ENCODE results near the gene ALDH1L1. TPM values are rescaled to one million over a fixed set of nuclear protein-coding genes. Genes with fewer than 3 reads are reported as not detected.

Gene ALDH1L1
- total RNA-seq, result under 1 TPM; 0.24 to 0.26 TPM

DNA sequence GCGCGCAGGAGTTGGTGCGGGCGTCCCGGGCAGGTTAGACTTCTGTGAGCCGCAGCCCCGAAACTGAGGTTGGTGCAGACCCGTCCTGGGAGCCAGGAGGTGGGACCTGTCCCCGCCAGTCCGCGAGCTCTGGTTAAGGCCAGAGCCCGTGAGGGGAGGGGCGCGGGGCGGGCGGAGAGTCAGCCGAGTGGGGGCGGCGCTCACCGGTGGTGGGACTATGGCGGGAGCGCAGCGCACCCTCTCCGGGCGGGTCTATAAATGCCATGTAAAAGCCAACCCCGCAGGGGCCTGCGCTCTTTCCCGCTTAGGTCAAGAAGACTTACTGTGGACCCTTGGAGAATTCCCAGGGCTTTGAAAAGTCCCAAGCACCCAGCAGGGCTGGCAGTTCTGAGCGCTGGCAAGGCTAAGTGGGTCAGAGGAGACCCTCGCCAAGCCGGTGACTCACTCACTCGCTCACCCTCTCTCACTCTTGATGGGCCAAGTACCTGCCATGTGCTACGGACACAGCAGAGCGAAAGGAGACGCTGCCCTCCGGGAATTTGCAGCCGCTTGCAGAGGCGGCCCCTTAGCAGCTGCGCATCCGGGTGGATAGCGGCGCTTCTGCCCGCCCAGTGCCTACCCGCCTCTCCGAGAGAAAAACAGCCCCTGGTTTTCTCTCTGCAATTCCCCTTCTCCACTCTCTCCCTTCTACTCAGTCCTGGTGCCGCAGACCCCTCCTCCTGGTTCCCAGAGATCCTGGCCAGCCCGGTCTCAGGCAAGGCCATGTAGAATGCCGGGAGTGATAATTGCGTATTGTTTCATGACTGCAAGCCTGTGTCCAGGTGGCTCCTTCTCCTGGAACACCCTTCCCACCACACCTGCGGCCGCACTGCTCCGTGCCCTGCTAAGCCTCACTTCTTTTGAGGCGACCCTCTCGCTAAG, at the start of gene ALDH1L1:
ALDH1L1 (minus strand) TSS at position 110 of the 921 bp plus-strand sequence. CDS start 19,607 bp downstream, outside the sequence.
- Mint-ChIP-seq H3K27me3 (peaks cover 30% of the 10 kb centered on the region), H3K27ac (no peak within 1 kb of the TSS), H3K36me3 (ENCODE audit: low read depth) (no peaks in the 10 kb centered on the region), H3K9me3 (no peaks in the 10 kb centered on the region), H3K4me3 (no peak within 1 kb of the TSS), H3K4me1 (no peaks in the 10 kb centered on the region)
- ATAC-seq (replicated peaks), result no peak

DNA sequence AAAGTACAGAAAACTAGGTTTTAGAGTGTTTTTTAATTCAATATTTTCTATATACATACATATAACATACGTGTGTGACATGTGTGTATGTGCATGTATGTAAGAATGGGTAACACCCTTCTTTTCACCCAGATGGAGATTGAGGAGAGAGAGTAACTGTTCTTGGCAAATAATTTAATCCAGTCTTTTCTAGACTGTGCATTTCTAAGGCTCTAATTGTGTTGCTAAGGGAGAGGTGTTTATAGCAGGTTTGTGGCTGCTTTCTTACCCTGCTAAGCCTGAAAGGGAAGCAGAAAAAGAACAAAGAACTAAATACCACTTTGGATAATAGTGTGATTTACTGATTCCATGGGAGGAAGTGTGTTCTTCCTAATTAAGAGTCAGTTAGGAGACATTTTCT, 46.0 kb upstream of the ALDH1L1 start:
- H3K27ac Mint-ChIP-seq, result no peak overlapping the region
- peaks cover 22% of the 10 kb centered on the region for H3K27me3 Mint-ChIP-seq
- H3K4me3 Mint-ChIP-seq, result no peak overlapping the region
- no peaks in the 10 kb centered on the region for H3K36me3 Mint-ChIP-seq (ENCODE audit: low read depth)
- ATAC-seq (replicated peaks), result no peak
- H3K4me1 Mint-ChIP-seq, result no peaks in the 10 kb centered on the region
- no peaks in the 10 kb centered on the region for H3K9me3 Mint-ChIP-seq

GRCh38 chr3:126216416-126216815, 36.0 kb upstream of the ALDH1L1 start:
- Mint-ChIP-seq H3K27ac (no peak overlapping the region), H3K27me3 (peaks cover 53% of the 10 kb centered on the region), H3K4me1 (no peaks in the 10 kb centered on the region), H3K36me3 (ENCODE audit: low read depth) (no peaks in the 10 kb centered on the region), H3K9me3 (peaks cover 3% of the 10 kb centered on the region), H3K4me3 (no peak overlapping the region)
- ATAC-seq (replicated peaks), result no peak

DNA sequence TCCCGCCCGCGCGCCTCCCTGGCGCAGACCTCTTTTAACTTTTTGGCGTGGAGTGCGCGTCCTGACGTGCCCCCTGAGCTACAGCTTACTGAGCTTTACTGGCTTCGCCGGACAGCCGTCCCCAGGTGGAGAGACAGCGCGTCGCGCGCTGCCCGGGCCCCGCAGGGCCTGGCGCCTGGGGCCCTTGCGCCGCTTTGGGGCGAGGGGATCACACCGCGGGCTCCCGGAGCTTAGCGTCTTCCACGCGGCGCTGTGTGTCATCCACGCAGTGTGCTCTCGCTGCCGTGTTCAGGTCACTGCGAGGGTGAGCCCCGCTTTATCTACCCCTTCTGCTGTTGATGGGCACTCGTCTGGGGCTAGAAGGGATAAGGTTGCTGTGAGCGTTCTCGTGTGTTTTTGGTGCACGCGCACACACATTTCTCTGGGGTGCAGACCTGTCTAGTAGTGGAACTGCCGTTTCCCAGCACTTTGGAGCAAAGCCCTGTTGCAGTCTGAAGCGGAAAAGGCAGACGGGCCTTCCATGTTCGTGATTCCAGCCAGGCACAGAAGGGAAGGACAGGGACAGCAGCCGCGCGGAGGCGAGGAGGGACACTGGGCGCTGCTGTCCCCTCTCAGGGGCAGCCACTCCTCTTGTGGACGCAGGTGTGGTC, 33.1 kb upstream of the ALDH1L1 start:
- no peak overlapping the region for H3K4me3 Mint-ChIP-seq
- no peaks in the 10 kb centered on the region for H3K9me3 Mint-ChIP-seq
- H3K27ac Mint-ChIP-seq, result no peak overlapping the region
- no peaks in the 10 kb centered on the region for H3K36me3 Mint-ChIP-seq (ENCODE audit: low read depth)
- peaks cover 60% of the 10 kb centered on the region for H3K27me3 Mint-ChIP-seq
- no peaks in the 10 kb centered on the region for H3K4me1 Mint-ChIP-seq
- ATAC-seq (replicated peaks), result no peak

DNA sequence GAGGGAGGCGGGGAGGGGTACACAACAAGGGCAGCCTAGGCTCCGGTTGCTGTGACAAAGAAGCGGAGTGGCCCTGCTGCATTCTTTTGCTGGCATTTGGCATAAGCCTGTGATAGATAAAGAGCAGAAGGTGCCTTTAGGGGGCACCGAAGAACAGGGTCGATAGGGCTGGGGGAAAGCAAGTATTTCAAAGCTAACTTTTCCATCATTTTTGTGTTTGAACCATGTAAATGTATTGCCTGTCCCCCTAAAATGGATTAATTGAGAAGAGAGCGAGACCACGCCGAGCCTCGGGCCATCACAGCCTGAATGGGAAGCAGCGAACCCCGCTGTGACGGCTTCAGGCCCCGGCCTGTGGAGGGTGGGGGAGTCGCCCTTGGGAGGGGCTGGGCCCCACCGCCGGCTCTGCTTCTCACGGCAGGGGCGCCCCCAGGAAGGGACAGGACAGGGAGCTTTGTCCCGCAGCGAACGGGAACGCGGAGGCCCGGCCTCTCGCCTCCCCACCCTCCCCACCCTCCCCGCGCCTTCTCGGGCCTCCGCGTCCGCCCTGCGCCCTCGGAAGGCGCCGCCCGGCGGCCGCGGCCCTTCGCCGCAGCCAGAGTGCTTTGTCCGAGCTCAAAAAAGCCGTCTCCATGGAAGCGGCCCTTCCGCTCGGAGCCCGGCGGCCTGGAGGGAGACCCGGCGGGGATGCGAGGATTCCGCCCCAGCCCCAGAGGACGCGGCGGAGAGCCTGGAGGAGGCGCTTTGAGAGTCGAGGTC, 32.4 kb upstream of the ALDH1L1 start:
- H3K4me1 Mint-ChIP-seq, result no peaks in the 10 kb centered on the region
- H3K36me3 Mint-ChIP-seq (ENCODE audit: low read depth), result no peaks in the 10 kb centered on the region
- no peaks in the 10 kb centered on the region for H3K9me3 Mint-ChIP-seq
- H3K27me3 Mint-ChIP-seq, result peaks cover 63% of the 10 kb centered on the region
- no peak overlapping the region for H3K27ac Mint-ChIP-seq
- ATAC-seq (replicated peaks), result no peak
- peak overlapping the region; percentile 53 for H3K4me3 Mint-ChIP-seq

- ATAC-seq (replicated peaks), result no peak
- Mint-ChIP-seq H3K27ac (no peak overlapping the region), H3K36me3 (ENCODE audit: low read depth) (no peaks in the 10 kb centered on the region), H3K9me3 (no peaks in the 10 kb centered on the region), H3K4me1 (no peaks in the 10 kb centered on the region), H3K4me3 (peak overlapping the region; percentile 53), H3K27me3 (peaks cover 59% of the 10 kb centered on the region)
Measured at GRCh38 chr3:126212250-126212619, 31.8 kb upstream of the ALDH1L1 start.

- no peak for ATAC-seq (replicated peaks)
- Mint-ChIP-seq H3K4me3 (no peak overlapping the region), H3K4me1 (no peaks in the 10 kb centered on the region), H3K36me3 (ENCODE audit: low read depth) (no peaks in the 10 kb centered on the region), H3K27me3 (peaks cover 52% of the 10 kb centered on the region), H3K9me3 (no peaks in the 10 kb centered on the region), H3K27ac (no peak overlapping the region)
Measured at GRCh38 chr3:126211569-126211968, 31.2 kb upstream of the ALDH1L1 start.

DNA sequence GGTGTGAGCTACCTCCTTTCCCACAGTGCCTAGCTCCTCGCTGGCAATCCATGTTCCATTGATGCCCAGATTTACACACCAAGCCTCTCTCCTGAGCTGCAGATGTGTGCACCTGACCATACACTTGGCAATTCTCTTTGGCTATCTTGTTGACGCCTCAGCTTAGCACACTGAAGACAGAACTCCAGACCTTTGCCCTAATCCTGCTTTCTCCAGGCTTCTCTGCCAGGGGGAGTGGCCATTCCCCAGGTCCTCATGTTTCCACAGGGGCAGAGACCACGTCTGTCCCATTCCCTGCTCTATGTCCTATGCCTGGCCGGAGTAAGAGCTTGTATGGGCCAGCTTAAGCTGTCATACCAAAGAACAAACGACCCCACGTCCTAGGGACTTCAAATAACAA, 30.2 kb upstream of the ALDH1L1 start:
- no peaks in the 10 kb centered on the region for H3K9me3 Mint-ChIP-seq
- ATAC-seq (replicated peaks), result no peak
- H3K27ac Mint-ChIP-seq, result no peak overlapping the region
- H3K4me1 Mint-ChIP-seq, result no peaks in the 10 kb centered on the region
- H3K27me3 Mint-ChIP-seq, result peaks cover 45% of the 10 kb centered on the region
- H3K36me3 Mint-ChIP-seq (ENCODE audit: low read depth), result no peaks in the 10 kb centered on the region
- H3K4me3 Mint-ChIP-seq, result no peak overlapping the region

GRCh38 chr3:126209741-126210140, 29.4 kb upstream of the ALDH1L1 start:
- Mint-ChIP-seq H3K27ac (no peak overlapping the region), H3K27me3 (peaks cover 44% of the 10 kb centered on the region), H3K4me1 (no peaks in the 10 kb centered on the region), H3K36me3 (ENCODE audit: low read depth) (no peaks in the 10 kb centered on the region), H3K4me3 (no peak overlapping the region), H3K9me3 (no peaks in the 10 kb centered on the region)
- ATAC-seq (replicated peaks), result no peak

- no peaks in the 10 kb centered on the region for H3K4me1 Mint-ChIP-seq
- H3K9me3 Mint-ChIP-seq, result no peaks in the 10 kb centered on the region
- no peak for ATAC-seq (replicated peaks)
- no peaks in the 10 kb centered on the region for H3K36me3 Mint-ChIP-seq (ENCODE audit: low read depth)
- peaks cover 42% of the 10 kb centered on the region for H3K27me3 Mint-ChIP-seq
- H3K4me3 Mint-ChIP-seq, result no peak overlapping the region
- H3K27ac Mint-ChIP-seq, result no peak overlapping the region
Measured at GRCh38 chr3:126208606-126209256, 28.3 kb upstream of the ALDH1L1 start.

DNA sequence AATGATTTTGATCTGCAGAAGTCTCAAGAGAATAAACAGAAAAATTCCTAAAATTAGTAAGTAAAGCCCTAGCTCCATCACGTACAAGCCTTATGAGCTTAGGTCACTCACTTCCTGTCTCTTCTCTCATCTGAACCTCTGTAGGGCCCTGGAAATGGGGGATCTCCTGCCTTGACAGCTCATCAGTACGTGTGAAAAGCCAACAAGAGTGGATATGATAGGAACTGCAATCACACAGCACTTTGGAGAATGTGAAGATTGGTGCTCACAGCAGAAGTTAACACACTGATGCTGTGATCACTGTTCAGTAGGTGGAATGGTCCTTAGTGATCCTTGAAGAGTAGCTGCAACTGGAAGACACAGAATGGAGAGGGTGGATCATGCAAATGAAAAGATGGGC, 27.8 kb upstream of the ALDH1L1 start:
- no peak for ATAC-seq (replicated peaks)
- H3K4me3 Mint-ChIP-seq, result no peak overlapping the region
- no peaks in the 10 kb centered on the region for H3K9me3 Mint-ChIP-seq
- H3K27ac Mint-ChIP-seq, result no peak overlapping the region
- H3K4me1 Mint-ChIP-seq, result no peaks in the 10 kb centered on the region
- H3K36me3 Mint-ChIP-seq (ENCODE audit: low read depth), result no peaks in the 10 kb centered on the region
- H3K27me3 Mint-ChIP-seq, result peaks cover 39% of the 10 kb centered on the region

DNA sequence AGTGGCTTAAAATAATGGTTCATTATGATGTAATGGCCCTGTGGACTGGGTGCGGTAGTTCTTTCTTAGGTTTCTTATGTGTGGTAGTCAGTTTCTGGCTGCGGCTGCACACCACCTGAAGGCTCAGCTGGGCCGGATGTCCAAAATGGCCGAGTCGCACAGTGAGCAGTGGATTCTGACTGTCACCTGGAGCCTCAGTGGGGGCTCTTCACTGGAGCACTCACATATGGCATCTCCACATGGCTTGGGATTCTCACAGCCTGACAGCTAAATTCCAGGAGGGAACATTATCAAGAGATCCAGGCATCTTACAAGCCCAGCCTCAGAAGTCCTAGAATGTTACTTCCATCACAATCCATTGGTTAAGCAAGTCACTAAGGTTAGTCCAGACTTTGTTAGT, 26.8 kb upstream of the ALDH1L1 start:
- no peaks in the 10 kb centered on the region for H3K4me1 Mint-ChIP-seq
- no peak overlapping the region for H3K27ac Mint-ChIP-seq
- no peak overlapping the region for H3K4me3 Mint-ChIP-seq
- H3K27me3 Mint-ChIP-seq, result peaks cover 38% of the 10 kb centered on the region
- H3K9me3 Mint-ChIP-seq, result no peaks in the 10 kb centered on the region
- H3K36me3 Mint-ChIP-seq (ENCODE audit: low read depth), result no peaks in the 10 kb centered on the region
- ATAC-seq (replicated peaks), result no peak

- Mint-ChIP-seq H3K4me1 (no peaks in the 10 kb centered on the region), H3K27me3 (peaks cover 29% of the 10 kb centered on the region)
- ATAC-seq (replicated peaks), result no peak
Measured at GRCh38 chr3:126205717-126206655, 25.6 kb upstream of the ALDH1L1 start.

More at GRCh38 chr3:126205717-126206655, 25.6 kb upstream of the ALDH1L1 start:
- no peak overlapping the region for H3K27ac Mint-ChIP-seq
- H3K36me3 Mint-ChIP-seq (ENCODE audit: low read depth), result no peaks in the 10 kb centered on the region
- H3K4me3 Mint-ChIP-seq, result no peak overlapping the region
- H3K9me3 Mint-ChIP-seq, result no peaks in the 10 kb centered on the region
